HepG2 (cell line): ENCODE measurements around the gene ARHGAP23. TPM values are rescaled to one million over a fixed set of nuclear protein-coding genes. Genes with fewer than 3 reads are reported as not detected.

Experiments
- ADNP ChIP-seq: sonication (generic); formaldehyde crosslinking; IDR thresholded peaks from 2 replicates; pipeline ENCODE4 v1.4.0; 2020; ENCODE audit warnings: missing genetic modification reagents
- ATF7 ChIP-seq, 2 experiments: fragments of 450-650 bp in 1 of 2; sonication (generic) in 1 of 2; formaldehyde crosslinking in 1 of 2; IDR thresholded peaks; 2 replicates each; pipeline versions ENCODE4 v1.4.0 to v1.6.1; 2016 to 2020; ENCODE audit warnings: antibody characterized with exemption in 1 of 2, mild to moderate bottlenecking in 1 of 2, missing genetic modification reagents in 1 of 2
- ATM ChIP-seq: fragments of 450-650 bp; IDR thresholded peaks from 2 replicates; pipeline ENCODE4 v1.7.1; 2017; ENCODE audit warnings: mild to moderate bottlenecking, borderline replicate concordance
- CAMTA2 ChIP-seq: sonication (generic); formaldehyde crosslinking; IDR thresholded peaks from 2 replicates; pipeline ENCODE4 v1.4.0; 2020; ENCODE audit warnings: mild to moderate bottlenecking, missing genetic modification reagents, borderline replicate concordance
- CEBPG ChIP-seq: IDR thresholded peaks from 2 replicates; pipeline ENCODE4 v1.6.1; 2016
- GATAD2A ChIP-seq: IDR thresholded peaks from 2 replicates; pipeline ENCODE4 v1.6.1; 2016
- HDAC6 ChIP-seq: fragments of 200-600 bp; sonication (generic); IDR thresholded peaks from 2 replicates; pipeline ENCODE4 v1.7.0; 2017; ENCODE audit warnings: mild to moderate bottlenecking, antibody characterized with exemption, low read length, low read depth
- KDM5A ChIP-seq: fragments of 200-600 bp; sonication (generic); IDR thresholded peaks from 2 replicates; pipeline ENCODE4 v1.7.0; 2018; ENCODE audit warnings: antibody characterized with exemption, mild to moderate bottlenecking, low read length, borderline replicate concordance
- NFYC ChIP-seq: IDR thresholded peaks from 2 replicates; pipeline ENCODE4 v1.6.1; 2016; ENCODE audit warnings: missing genetic modification reagents, missing compliant biosample characterization
- PCBP1 ChIP-seq: fragments of 200-400 bp; formaldehyde crosslinking; IDR thresholded peaks from 2 replicates; pipeline ENCODE4 v1.6.1; 2017; ENCODE audit warnings: mild to moderate bottlenecking, low read depth, low read length, borderline replicate concordance
- RXRA ChIP-seq: sonication (generic); formaldehyde crosslinking; IDR thresholded peaks from 2 replicates; pipeline ENCODE4 v1.5.1; 2020; ENCODE audit warnings: missing genetic modification reagents
- SAP130 ChIP-seq: IDR thresholded peaks from 2 replicates; pipeline ENCODE4 v1.6.1; 2016; ENCODE audit warnings: low read depth
- SRSF4 ChIP-seq: fragments of 200-400 bp; formaldehyde crosslinking; IDR thresholded peaks from one replicate; pipeline ENCODE4 v1.6.1; 2018; ENCODE audit warnings: mild to moderate bottlenecking, low read depth, low read length, moderate library complexity; ENCODE audit not compliant: poor library complexity, severe bottlenecking
- ZBTB42 ChIP-seq: sonication (generic); formaldehyde crosslinking; IDR thresholded peaks from 2 replicates; pipeline ENCODE4 v1.5.0; 2020; ENCODE audit warnings: mild to moderate bottlenecking, missing genetic modification reagents
- ZNF292 ChIP-seq: sonication (generic); formaldehyde crosslinking; IDR thresholded peaks from 2 replicates; pipeline ENCODE4 v1.8.1; 2022; ENCODE audit warnings: mild to moderate bottlenecking, low read depth, missing genetic modification reagents, borderline replicate concordance
- ZNF317 ChIP-seq: sonication (generic); formaldehyde crosslinking; IDR thresholded peaks from 2 replicates; pipeline ENCODE4 v1.5.0; 2020; ENCODE audit warnings: mild to moderate bottlenecking, missing genetic modification reagents
- ZNF432 ChIP-seq: sonication (generic); formaldehyde crosslinking; IDR thresholded peaks from 2 replicates; pipeline ENCODE4 v1.5.0; 2020; ENCODE audit warnings: missing genetic modification reagents, mild to moderate bottlenecking, borderline replicate concordance
- ZNF530 ChIP-seq: sonication (generic); formaldehyde crosslinking; IDR thresholded peaks from 2 replicates; pipeline ENCODE4 v1.5.0; 2020; ENCODE audit warnings: low read depth, mild to moderate bottlenecking, missing genetic modification reagents
- ZNF558 ChIP-seq: sonication (generic); formaldehyde crosslinking; IDR thresholded peaks from 2 replicates; pipeline ENCODE4 v1.9.0; 2022; ENCODE audit warnings: mild to moderate bottlenecking, missing genetic modification reagents, borderline replicate concordance
- ZNF607 ChIP-seq: sonication (generic); formaldehyde crosslinking; IDR thresholded peaks from 2 replicates; pipeline ENCODE4 v1.5.1; 2020; ENCODE audit warnings: missing genetic modification reagents, mild to moderate bottlenecking, borderline replicate concordance
- ZNF777 ChIP-seq: sonication (generic); formaldehyde crosslinking; IDR thresholded peaks from 2 replicates; pipeline ENCODE4 v1.4.0; 2020; ENCODE audit warnings: missing genetic modification reagents
- ZSCAN30 ChIP-seq: sonication (generic); formaldehyde crosslinking; IDR thresholded peaks from 2 replicates; pipeline ENCODE4 v1.5.0; 2020; ENCODE audit warnings: mild to moderate bottlenecking, missing genetic modification reagents
- polyA plus RNA-seq, 8 experiments: library from polyadenylated mRNA; depleted of rRNA in 3 of 8; stranded (reverse) in 7 of 8; unstranded in 1 of 8; fragments of >200 nt; fragmentation: Illumina TruSeq in 4 of 8; extraction: Trizol in 4 of 8; gene quantifications; 2 replicates each; pipeline versions ENCODE4 v1.2.1 to v1.2.3, GENCODE V29; 2011 to 2016; ENCODE audit warnings: low read depth in 4 of 8, missing spikeins in 1 of 8, mixed read lengths in 1 of 8; ENCODE audit not compliant: insufficient read depth in 1 of 8
- total RNA-seq, 5 experiments: library from RNA; depleted of rRNA; stranded (reverse); fragments of >200 nt; fragmentation: Illumina TruSeq; extraction: Trizol; gene quantifications; 2 replicates each; pipeline ENCODE4 v1.2.3, GENCODE V29; 2016; ENCODE audit warnings: low read depth in 1 of 5
- TF ChIP-seq, protein P1 (sequence below): sonication (generic); formaldehyde crosslinking; IDR thresholded peaks from 2 replicates; pipeline ENCODE4 v1.4.0; 2020; ENCODE audit warnings: mild to moderate bottlenecking, missing genetic modification reagents
- TF ChIP-seq, protein P2 (sequence below): sonication (generic); formaldehyde crosslinking; IDR thresholded peaks from 2 replicates; pipeline ENCODE4 v1.8.0; 2022; ENCODE audit warnings: missing genetic modification reagents, low read depth, mild to moderate bottlenecking, borderline replicate concordance
- TF ChIP-seq, protein P3 (sequence below): sonication (generic); formaldehyde crosslinking; IDR thresholded peaks from 2 replicates; pipeline ENCODE4 v1.4.0; 2020; ENCODE audit warnings: missing genetic modification reagents
- TF ChIP-seq, protein P4 (sequence below): sonication (generic); formaldehyde crosslinking; IDR thresholded peaks from 2 replicates; pipeline ENCODE4 v1.8.0; 2022; ENCODE audit warnings: mild to moderate bottlenecking, missing genetic modification reagents

Gene ARHGAP23
- total and polyA plus RNA-seq, 2 of the 13 experiments (the other 11 are each of a cell fraction or from before 2014, with no cell fraction given) = 0.03 TPM; not detected in 1

DNA sequence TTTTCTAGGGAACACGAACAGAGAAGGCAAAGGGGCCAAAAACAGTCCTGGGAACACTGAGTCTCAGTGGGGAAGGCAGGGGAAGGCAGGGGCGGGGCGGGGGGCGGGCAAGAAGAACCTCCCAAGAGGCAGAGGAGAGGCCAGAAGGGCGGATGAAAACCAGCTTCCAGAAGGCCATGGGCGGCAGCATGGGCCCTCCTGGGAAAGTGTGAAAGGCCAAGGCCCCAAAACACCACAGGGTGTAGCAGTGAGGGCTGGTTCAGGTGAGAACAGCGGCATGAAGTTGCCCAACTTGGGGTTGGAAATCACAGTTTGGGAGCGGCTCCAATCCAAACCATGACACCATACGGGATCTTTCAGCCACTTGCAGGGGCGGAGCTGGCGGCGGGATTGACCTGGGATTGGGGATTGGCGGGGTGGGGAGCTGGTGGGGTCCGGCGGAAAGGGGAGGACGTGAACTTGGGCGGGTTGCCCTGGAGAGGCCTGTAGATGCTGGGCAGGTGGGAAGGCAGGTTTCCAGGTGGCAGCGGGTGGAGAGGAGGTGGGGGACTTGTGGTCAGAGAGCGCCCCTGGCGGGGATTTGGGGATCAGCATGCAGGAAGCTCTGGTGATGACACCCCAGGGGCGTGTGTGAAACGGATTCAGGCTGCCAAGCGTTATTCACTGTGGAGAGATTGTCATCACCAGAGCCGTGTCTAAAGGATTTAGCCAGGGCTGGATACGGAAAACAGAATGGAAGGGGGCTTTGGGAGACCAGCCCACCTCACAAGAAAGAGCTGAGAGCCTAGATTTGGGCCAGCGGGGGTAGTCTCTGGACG is 80.9 kb downstream of the ARHGAP23 start (continued):
- TF ChIP-seq ADNP (CRISPR knock-in tag) (no peak), CEBPG (0 out of 2 replicates have a peak, but pooled peaks have one; percentile 38), KDM5A (no peak), PCBP1 (no peak), ATM (no peak), ZNF558 (CRISPR knock-in tag) (no peak), ZNF432 (CRISPR knock-in tag) (no peak), ZNF317 (no peak), ZBTB42 (CRISPR knock-in tag) (no peak), ZNF530 (CRISPR knock-in tag) (no peak), NFYC (CRISPR knock-in tag) (no peak), RXRA (CRISPR knock-in tag) (peak; percentile 34; the same call in 1 of the 2 replicates), SAP130 (CRISPR knock-in tag) (peak; percentile 37; the same call in 1 of the 2 replicates), ZNF292 (CRISPR knock-in tag) (no peak; the same call in none of the 2 replicates), ZNF777 (CRISPR knock-in tag) (no peak), HDAC6 (no peak), GATAD2A (CRISPR knock-in tag) (0 out of 2 replicates have a peak, but pooled peaks have one; percentile 27), ATF7 (IDR thresholded peaks at IDR 0.05) (no peak), ATF7 (CRISPR knock-in tag; IDR thresholded peaks at IDR 0.05) (no peak), CAMTA2 (CRISPR knock-in tag) (no peak), ZSCAN30 (CRISPR knock-in tag) (no peak), ZNF607 (CRISPR knock-in tag) (no peak), SRSF4 (no peak)
- TF ChIP-seq, protein P1, sequence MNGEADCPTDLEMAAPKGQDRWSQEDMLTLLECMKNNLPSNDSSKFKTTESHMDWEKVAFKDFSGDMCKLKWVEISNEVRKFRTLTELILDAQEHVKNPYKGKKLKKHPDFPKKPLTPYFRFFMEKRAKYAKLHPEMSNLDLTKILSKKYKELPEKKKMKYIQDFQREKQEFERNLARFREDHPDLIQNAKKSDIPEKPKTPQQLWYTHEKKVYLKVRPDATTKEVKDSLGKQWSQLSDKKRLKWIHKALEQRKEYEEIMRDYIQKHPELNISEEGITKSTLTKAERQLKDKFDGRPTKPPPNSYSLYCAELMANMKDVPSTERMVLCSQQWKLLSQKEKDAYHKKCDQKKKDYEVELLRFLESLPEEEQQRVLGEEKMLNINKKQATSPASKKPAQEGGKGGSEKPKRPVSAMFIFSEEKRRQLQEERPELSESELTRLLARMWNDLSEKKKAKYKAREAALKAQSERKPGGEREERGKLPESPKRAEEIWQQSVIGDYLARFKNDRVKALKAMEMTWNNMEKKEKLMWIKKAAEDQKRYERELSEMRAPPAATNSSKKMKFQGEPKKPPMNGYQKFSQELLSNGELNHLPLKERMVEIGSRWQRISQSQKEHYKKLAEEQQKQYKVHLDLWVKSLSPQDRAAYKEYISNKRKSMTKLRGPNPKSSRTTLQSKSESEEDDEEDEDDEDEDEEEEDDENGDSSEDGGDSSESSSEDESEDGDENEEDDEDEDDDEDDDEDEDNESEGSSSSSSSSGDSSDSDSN (CRISPR knock-in tag) = no peak
- TF ChIP-seq, protein P2, sequence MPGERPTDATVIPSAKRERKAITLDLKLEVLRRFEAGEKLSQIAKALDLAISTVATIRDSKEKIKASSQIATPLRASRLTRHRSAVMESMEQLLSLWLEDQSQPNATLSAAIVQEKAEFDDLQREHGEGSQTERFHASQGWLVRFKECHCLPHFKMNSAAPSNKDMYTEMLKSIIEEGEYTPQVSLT (CRISPR knock-in tag) = no peak
- TF ChIP-seq, protein P3, sequence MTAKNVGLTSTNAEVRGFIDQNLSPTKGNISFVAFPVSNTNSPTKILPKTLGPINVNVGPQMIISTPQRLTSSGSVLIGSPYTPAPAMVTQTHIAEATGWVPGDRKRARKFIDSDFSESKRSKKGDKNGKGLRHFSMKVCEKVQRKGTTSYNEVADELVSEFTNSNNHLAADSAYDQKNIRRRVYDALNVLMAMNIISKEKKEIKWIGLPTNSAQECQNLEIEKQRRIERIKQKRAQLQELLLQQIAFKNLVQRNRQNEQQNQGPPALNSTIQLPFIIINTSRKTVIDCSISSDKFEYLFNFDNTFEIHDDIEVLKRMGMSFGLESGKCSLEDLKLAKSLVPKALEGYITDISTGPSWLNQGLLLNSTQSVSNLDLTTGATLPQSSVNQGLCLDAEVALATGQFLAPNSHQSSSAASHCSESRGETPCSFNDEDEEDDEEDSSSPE = no peak
- TF ChIP-seq, protein P4, sequence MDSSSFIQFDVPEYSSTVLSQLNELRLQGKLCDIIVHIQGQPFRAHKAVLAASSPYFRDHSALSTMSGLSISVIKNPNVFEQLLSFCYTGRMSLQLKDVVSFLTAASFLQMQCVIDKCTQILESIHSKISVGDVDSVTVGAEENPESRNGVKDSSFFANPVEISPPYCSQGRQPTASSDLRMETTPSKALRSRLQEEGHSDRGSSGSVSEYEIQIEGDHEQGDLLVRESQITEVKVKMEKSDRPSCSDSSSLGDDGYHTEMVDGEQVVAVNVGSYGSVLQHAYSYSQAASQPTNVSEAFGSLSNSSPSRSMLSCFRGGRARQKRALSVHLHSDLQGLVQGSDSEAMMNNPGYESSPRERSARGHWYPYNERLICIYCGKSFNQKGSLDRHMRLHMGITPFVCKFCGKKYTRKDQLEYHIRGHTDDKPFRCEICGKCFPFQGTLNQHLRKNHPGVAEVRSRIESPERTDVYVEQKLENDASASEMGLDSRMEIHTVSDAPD (CRISPR knock-in tag) = no peak
